ENCODE measurements around the gene ANO7. TPM values are rescaled to one million over a fixed set of nuclear protein-coding genes. Genes with fewer than 3 reads are reported as not detected.

Gene ANO7
- total RNA-seq, 1 experiment from 2014 or later = 0.19 TPM

DNA sequence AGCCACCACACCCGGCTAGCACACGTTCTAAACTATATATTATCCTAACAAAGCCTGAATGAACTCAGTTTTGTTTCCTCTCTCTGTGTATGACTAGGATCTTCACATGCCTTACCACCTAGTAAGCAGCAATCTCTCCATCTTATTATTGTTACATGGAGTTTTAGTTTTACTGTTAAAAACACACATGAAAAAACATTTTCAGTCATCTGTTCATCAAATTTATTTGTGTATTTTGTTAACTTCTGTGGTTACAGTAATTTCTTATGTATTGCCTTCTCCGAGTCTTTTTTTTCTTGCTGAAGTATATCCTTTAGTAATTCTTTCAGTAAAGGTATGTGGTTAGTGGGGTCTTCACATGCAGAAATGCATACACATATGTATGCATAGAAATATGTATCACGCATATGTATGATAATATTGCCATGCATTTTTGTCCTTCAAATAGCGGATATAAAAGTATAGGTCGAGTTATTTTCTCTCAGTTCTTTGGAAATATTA lies 31.4 kb downstream of the ANO7 start:
- Histone ChIP-seq H3K4me2 (ENCODE audit: low read depth, low read length, poor library complexity, severe bottlenecking) (no peak overlapping the region), H3K9me2 (replicated peaks; ENCODE audit: insufficient read depth, low read length) (no peaks in the 10 kb centered on the region), H3K9me3 (ENCODE audit: low read length) (no peaks in the 10 kb centered on the region), H3K4me3 (ENCODE audit: low read length) (no peak overlapping the region), H3K9ac (ENCODE audit: low read length) (no peak overlapping the region), H3K27me3 (ENCODE audit: low read length) (no peaks in the 10 kb centered on the region), H4K20me1 (ENCODE audit: insufficient read depth, low read depth, low read length) (no peaks in the 10 kb centered on the region), H3K4me1 (ENCODE audit: low read length) (peaks cover 12% of the 10 kb centered on the region), H3K27ac (ENCODE audit: low read length) (no peak overlapping the region), H2AFZ (ENCODE audit: low read length) (no peak overlapping the region), H3K36me3 (ENCODE audit: insufficient read depth, low read length) (no peaks in the 10 kb centered on the region), H3K79me2 (ENCODE audit: low read length) (no peaks in the 10 kb centered on the region)
- no peak for DNase-seq

DNA sequence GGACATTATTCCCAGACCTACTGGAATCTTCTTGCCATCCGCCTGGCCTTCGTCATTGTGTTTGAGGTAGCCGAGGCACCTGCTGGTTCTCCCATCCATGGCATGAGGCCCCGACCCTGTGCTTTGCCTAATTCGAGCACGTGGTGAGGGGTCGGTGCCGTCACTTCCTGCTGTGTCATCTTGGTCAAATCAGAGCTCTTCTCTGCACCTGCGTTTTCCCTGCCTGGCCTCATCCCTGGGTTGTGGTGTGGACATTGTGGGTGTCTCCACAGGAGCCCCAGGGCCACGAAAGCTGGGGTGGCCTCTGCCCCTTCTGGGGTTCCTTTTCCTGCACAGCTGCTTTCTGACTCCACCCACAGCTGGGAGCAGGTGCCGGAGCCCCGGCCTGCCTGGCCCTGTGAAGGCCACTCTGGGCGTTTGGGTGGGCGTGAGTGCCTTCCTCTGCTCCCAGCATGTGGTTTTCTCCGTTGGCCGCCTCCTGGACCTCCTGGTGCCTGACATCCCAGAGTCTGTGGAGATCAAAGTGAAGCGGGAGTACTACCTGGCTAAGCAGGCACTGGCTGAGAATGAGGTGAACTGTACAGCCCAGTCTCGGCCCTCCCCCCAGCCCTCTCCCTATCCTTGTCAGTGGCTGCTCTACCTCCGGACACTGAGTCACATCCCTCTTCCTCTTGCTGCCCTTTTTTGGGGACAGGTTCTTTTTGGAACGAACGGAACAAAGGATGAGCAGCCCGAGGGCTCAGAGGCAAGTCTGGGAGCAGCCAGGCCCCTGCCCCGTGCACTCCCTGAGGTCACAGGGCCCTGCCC lies 34.9 kb downstream of the ANO7 start:
- H3K4me2 ChIP-seq (ENCODE audit: low read depth, low read length, poor library complexity, severe bottlenecking) = no peak overlapping the region

DNA sequence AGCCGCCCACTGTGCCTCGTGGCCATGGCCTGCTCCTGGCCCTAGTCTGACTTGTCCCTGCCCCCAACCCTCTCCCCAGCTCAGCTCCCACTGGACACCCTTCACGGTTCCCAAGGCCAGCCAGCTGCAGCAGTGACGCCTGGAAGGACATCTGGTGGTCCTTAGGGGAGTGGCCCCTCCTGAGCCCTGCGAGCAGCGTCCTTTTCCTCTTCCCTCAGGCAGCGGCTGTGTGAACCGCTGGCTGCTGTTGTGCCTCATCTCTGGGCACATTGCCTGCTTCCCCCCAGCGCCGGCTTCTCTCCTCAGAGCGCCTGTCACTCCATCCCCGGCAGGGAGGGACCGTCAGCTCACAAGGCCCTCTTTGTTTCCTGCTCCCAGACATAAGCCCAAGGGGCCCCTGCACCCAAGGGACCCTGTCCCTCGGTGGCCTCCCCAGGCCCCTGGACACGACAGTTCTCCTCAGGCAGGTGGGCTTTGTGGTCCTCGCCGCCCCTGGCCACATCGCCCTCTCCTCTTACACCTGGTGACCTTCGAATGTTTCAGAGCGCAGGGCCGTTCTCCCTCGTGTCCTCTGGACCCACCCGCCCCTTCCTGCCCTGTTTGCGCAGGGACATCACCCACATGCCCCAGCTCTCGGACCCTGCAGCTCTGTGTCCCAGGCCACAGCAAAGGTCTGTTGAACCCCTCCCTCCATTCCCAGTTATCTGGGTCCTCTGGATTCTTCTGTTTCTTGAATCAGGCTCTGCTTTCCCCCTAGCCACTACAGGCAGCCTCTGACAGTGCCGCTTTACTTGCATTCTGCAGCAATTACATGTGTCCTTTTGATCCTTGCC lies 35.8 kb downstream of the ANO7 start:
- H3K9me2 ChIP-seq (replicated peaks; ENCODE audit: insufficient read depth, low read length) = no peaks in the 10 kb centered on the region
- H3K9ac ChIP-seq (ENCODE audit: low read length) = no peak overlapping the region
- H3K4me2 ChIP-seq (ENCODE audit: low read depth, low read length, poor library complexity, severe bottlenecking) = no peak overlapping the region
- no peak overlapping the region for H3K4me3 ChIP-seq (ENCODE audit: low read length)
- H3K27ac ChIP-seq (ENCODE audit: low read length) = no peak overlapping the region
- peaks cover under 1% of the 10 kb centered on the region; the same call in 1 of the 2 replicates for H3K4me1 ChIP-seq (ENCODE audit: low read length)
- no peak overlapping the region for H2AFZ ChIP-seq (ENCODE audit: low read length)
- no peaks in the 10 kb centered on the region for H4K20me1 ChIP-seq (ENCODE audit: insufficient read depth, low read depth, low read length)
- H3K79me2 ChIP-seq (ENCODE audit: low read length) = no peaks in the 10 kb centered on the region
- DNase-seq = no peak
- no peaks in the 10 kb centered on the region for H3K9me3 ChIP-seq (ENCODE audit: low read length)
- no peaks in the 10 kb centered on the region; the same call in 1 of the 2 replicates for H3K36me3 ChIP-seq (ENCODE audit: insufficient read depth, low read length)
- no peaks in the 10 kb centered on the region for H3K27me3 ChIP-seq (ENCODE audit: low read length)

More for the DNA sequence above, 34.9 kb downstream of the ANO7 start:
- Histone ChIP-seq H3K4me1 (ENCODE audit: low read length) (peaks cover 9% of the 10 kb centered on the region), H4K20me1 (ENCODE audit: insufficient read depth, low read depth, low read length) (no peaks in the 10 kb centered on the region), H3K9ac (ENCODE audit: low read length) (no peak overlapping the region), H3K4me3 (ENCODE audit: low read length) (no peak overlapping the region), H3K36me3 (ENCODE audit: insufficient read depth, low read length) (no peaks in the 10 kb centered on the region; the same call in 1 of the 2 replicates), H3K79me2 (ENCODE audit: low read length) (no peaks in the 10 kb centered on the region), H3K27ac (ENCODE audit: low read length) (no peak overlapping the region), H3K9me3 (ENCODE audit: low read length) (no peaks in the 10 kb centered on the region), H2AFZ (ENCODE audit: low read length) (no peak overlapping the region), H3K9me2 (replicated peaks; ENCODE audit: insufficient read depth, low read length) (no peaks in the 10 kb centered on the region), H3K27me3 (ENCODE audit: low read length) (no peaks in the 10 kb centered on the region)
- DNase-seq = no peak

DNA sequence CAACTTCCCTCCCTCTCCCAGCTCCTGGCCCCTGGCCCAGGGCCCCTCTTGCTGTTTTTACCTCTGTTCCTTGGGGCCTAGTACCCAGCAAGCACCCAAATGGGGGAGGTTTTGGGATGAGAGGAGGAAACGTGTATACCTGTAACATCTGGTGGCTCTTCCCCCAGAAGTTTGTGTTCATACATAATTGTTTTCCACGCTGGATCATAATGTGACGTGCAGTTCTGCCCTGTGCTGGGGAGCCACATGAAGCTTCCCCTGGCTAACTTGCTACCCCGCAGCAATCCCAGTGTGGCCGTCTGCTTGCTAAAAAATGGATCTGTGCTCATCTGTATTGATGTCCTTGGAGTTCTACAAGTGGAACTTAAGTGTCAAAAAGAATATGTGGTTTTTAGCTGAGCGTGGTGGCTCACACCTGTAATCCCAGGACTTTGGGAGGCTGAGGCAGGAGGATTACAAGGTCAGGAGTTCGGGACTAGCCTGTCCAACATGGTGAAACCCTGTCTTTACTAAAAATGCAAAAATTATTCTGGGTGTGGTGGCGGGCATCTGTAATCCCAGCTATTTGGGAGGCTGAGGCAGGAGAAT lies 36.5 kb downstream of the ANO7 start:
- Histone ChIP-seq H4K20me1 (ENCODE audit: insufficient read depth, low read depth, low read length) (no peaks in the 10 kb centered on the region), H3K9ac (ENCODE audit: low read length) (no peak overlapping the region), H3K79me2 (ENCODE audit: low read length) (no peaks in the 10 kb centered on the region), H3K4me2 (ENCODE audit: low read depth, low read length, poor library complexity, severe bottlenecking) (no peak overlapping the region), H2AFZ (ENCODE audit: low read length) (no peak overlapping the region), H3K4me1 (ENCODE audit: low read length) (no peaks in the 10 kb centered on the region), H3K36me3 (ENCODE audit: insufficient read depth, low read length) (peaks cover under 1% of the 10 kb centered on the region; the same call in 1 of the 2 replicates), H3K27me3 (ENCODE audit: low read length) (no peaks in the 10 kb centered on the region), H3K9me3 (ENCODE audit: low read length) (no peaks in the 10 kb centered on the region), H3K27ac (ENCODE audit: low read length) (no peak overlapping the region), H3K4me3 (ENCODE audit: low read length) (no peak overlapping the region), H3K9me2 (replicated peaks; ENCODE audit: insufficient read depth, low read length) (no peaks in the 10 kb centered on the region)
- DNase-seq = no peak

DNA sequence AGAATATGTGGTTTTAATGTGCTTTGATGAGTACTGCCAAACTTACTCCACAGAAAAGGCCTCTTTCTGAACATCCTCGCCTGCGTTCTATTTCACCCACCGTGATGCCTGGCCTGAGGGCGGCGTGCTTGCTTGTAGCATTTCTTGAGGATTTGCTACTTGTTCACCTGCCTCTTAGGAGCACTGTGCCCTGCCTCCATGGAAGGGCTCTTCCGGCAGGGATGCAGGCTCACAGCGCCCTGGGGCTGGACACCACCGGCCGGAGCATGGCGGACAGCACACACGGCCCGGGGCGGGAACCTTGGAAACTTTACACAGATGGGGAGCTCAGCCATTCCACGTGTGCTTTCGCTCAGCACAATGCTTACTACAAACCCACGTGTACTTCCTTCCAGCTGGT lies 37.1 kb downstream of the ANO7 start:
- no peaks in the 10 kb centered on the region for H3K79me2 ChIP-seq (ENCODE audit: low read length)
- H3K27ac ChIP-seq (ENCODE audit: low read length) = no peak overlapping the region
- peaks cover 3% of the 10 kb centered on the region for H3K36me3 ChIP-seq (ENCODE audit: insufficient read depth, low read length)
- H3K27me3 ChIP-seq (ENCODE audit: low read length) = no peaks in the 10 kb centered on the region
- no peak for DNase-seq
- no peaks in the 10 kb centered on the region for H3K4me1 ChIP-seq (ENCODE audit: low read length)
- no peaks in the 10 kb centered on the region for H3K9me2 ChIP-seq (replicated peaks; ENCODE audit: insufficient read depth, low read length)
- no peak overlapping the region for H3K4me2 ChIP-seq (ENCODE audit: low read depth, low read length, poor library complexity, severe bottlenecking)
- H3K9me3 ChIP-seq (ENCODE audit: low read length) = no peaks in the 10 kb centered on the region
- no peaks in the 10 kb centered on the region for H4K20me1 ChIP-seq (ENCODE audit: insufficient read depth, low read depth, low read length)
- H3K9ac ChIP-seq (ENCODE audit: low read length) = no peak overlapping the region
- H3K4me3 ChIP-seq (ENCODE audit: low read length) = no peak overlapping the region
- no peak overlapping the region for H2AFZ ChIP-seq (ENCODE audit: low read length)

DNA sequence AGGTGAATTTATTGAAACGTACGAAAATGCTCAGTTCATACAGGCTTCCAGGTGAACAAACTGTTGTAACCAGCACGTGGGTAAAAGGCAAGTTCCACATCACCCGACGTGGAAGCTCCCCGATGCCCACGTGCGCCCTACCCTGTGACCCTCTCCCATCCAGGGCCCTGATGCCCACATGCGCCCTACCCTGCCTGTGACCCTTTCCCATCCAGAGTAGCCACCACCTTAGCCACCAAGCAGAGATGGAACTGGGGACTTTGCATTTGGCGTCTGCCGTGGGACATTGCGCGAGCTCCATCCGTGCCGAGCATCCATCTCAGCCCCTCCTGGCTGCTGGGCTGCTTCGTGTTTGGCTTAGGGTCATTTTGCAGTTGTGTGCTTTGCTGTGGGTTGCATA lies 37.5 kb downstream of the ANO7 start:
- no peak overlapping the region for H2AFZ ChIP-seq (ENCODE audit: low read length)
- no peaks in the 10 kb centered on the region for H3K27me3 ChIP-seq (ENCODE audit: low read length)
- no peak overlapping the region for H3K9ac ChIP-seq (ENCODE audit: low read length)

DNA sequence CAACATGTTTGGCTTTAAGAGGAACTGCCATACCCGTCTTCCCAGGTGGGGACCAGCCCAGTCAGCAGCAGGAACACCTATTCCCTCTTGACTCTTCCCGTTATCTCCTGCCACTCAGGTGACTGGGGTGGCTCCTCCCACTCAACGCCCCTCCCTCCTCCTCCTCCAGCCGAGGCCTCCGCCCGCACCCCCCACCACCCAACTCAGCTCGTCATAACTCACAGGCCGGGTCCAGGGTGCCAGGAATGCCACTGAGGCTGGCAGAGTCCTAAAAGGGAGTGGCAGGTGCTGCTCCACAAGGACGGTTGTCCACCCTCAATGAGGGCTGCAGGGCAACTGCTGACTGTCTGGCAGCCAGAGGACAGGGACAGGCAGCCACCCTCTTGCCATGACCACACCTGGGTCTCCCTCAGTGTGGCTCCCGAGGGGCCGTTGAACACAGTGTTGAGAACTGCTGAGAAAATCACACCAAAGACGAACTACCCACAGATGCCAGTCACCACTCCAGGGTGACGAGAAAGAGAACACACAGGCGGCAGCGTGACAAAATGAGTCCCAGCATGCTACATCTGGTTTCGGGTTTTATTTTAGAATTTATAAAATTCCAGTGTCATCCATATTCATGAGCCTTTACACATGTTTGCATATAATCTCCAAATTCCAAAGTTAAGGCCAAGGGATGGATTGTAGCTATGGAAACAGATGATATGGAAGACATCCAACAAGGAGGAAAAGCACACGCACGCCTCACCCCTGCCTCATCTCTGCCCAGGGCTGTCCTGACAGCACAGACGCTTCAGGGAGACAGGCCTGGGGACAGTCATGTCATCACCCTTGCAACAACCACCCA lies 38.5 kb downstream of the ANO7 start:
- Histone ChIP-seq H3K9ac (ENCODE audit: low read length) (no peak overlapping the region), H3K27ac (ENCODE audit: low read length) (no peak overlapping the region), H3K9me2 (replicated peaks; ENCODE audit: insufficient read depth, low read length) (no peaks in the 10 kb centered on the region), H2AFZ (ENCODE audit: low read length) (no peak overlapping the region), H4K20me1 (ENCODE audit: insufficient read depth, low read depth, low read length) (no peaks in the 10 kb centered on the region), H3K79me2 (ENCODE audit: low read length) (no peaks in the 10 kb centered on the region), H3K4me2 (ENCODE audit: low read depth, low read length, poor library complexity, severe bottlenecking) (no peak overlapping the region), H3K36me3 (ENCODE audit: insufficient read depth, low read length) (peaks cover 3% of the 10 kb centered on the region), H3K9me3 (ENCODE audit: low read length) (no peaks in the 10 kb centered on the region), H3K4me3 (ENCODE audit: low read length) (no peak overlapping the region), H3K4me1 (ENCODE audit: low read length) (no peaks in the 10 kb centered on the region), H3K27me3 (ENCODE audit: low read length) (no peaks in the 10 kb centered on the region)
- no peak for DNase-seq

More for the DNA sequence above, 37.5 kb downstream of the ANO7 start:
- no peak for DNase-seq
- Histone ChIP-seq H3K36me3 (ENCODE audit: insufficient read depth, low read length) (peaks cover 3% of the 10 kb centered on the region), H3K4me3 (ENCODE audit: low read length) (no peak overlapping the region), H3K4me2 (ENCODE audit: low read depth, low read length, poor library complexity, severe bottlenecking) (no peak overlapping the region), H3K79me2 (ENCODE audit: low read length) (no peaks in the 10 kb centered on the region), H4K20me1 (ENCODE audit: insufficient read depth, low read depth, low read length) (no peaks in the 10 kb centered on the region), H3K27ac (ENCODE audit: low read length) (no peak overlapping the region), H3K4me1 (ENCODE audit: low read length) (no peaks in the 10 kb centered on the region), H3K9me3 (ENCODE audit: low read length) (no peaks in the 10 kb centered on the region), H3K9me2 (replicated peaks; ENCODE audit: insufficient read depth, low read length) (no peaks in the 10 kb centered on the region)

Data from Karpas-422 (cell line).